K562 (cell line): ENCODE data around the gene PLAAT5. TPM values are rescaled to one million over a fixed set of nuclear protein-coding genes. Genes with fewer than 3 reads are reported as not detected.

Experiments
- ATAC-seq: fragments of 200-7000 bp; cut with Tn5 transposase; 3 replicates; pipeline ENCODE4 v1.9.1; 2020; ENCODE audit warnings: moderate library complexity
- BruUV-seq: library from RNA; stranded (reverse); fragments of 400-500 nt; replicated peaks from 2 replicates; lab custom pipeline; 2021; lab: Mats Ljungman, UMichigan
- CTCF ChIA-PET: fragments of 300-600 bp; formaldehyde crosslinking; extraction: SDS; loops from one replicate; lab custom pipeline; 2021; ENCODE audit warnings: low intra/inter-chr PET ratio; lab: Yijun Ruan, JAX
- POLR2A ChIA-PET: fragments of 300-600, 350-650 bp; sonication (Branson Sonifier 250); formaldehyde crosslinking; extraction: SDS; loops from one replicate; lab custom pipeline; 2021; ENCODE audit warnings: antibody characterized with exemption, inconsistent platforms; lab: Yijun Ruan, JAX
- DNase-seq, 4 experiments: peaks; one replicate each; pipeline versions ENCODE4 v3.0.0 to v3.0.0-alpha.2; 2011 to 2018; ENCODE audit warnings: low spot score in 3 of 4, mixed read lengths in 3 of 4; ENCODE audit errors: extremely low read depth in 1 of 4
- FAIRE-seq: peaks from 2 replicates; lab custom pipeline; 2011; peaks lifted over from hg19 to GRCh38; lab: Jason Lieb, UNC
- H2AFZ ChIP-seq: 2 replicates; pipeline ENCODE4 v1.6.0; 2011; ENCODE audit warnings: low read depth, low read length, control low read depth, inconsistent platforms
- H3K27ac ChIP-seq: fragments of 200-600 bp; 3 replicates; pipeline ENCODE4 v1.8.0; 2011; ENCODE audit warnings: low read depth, mild to moderate bottlenecking, control low read depth, inconsistent platforms, low read length, moderate library complexity, mixed read lengths; ENCODE audit errors: extremely low read depth
- H3K27me3 ChIP-seq, 2 experiments: fragments of 300-600 bp in 1 of 2; 2 replicates in 1 of 2; 3 replicates in 1 of 2; pipeline versions ENCODE4 v1.6.0 to v1.8.0; 2011; ENCODE audit warnings: inconsistent platforms in 2 of 2, low read length in 2 of 2, mild to moderate bottlenecking in 1 of 2, mixed read lengths in 1 of 2, moderate library complexity in 1 of 2; ENCODE audit not compliant: control insufficient read depth in 2 of 2, insufficient read depth in 2 of 2
- H3K36me3 ChIP-seq: fragments of 300-600 bp; 3 replicates; pipeline ENCODE4 v1.8.0; 2011; ENCODE audit warnings: mild to moderate bottlenecking, low read length, inconsistent platforms; ENCODE audit not compliant: control insufficient read depth, insufficient read depth
- H3K4me1 ChIP-seq, 2 experiments: fragments of 200-600 bp in 1 of 2; replicated peaks in 1 of 2; 2 replicates in 1 of 2; 3 replicates in 1 of 2; pipeline versions ENCODE4 v1.5.1 to v1.8.0; 2011; ENCODE audit warnings: inconsistent platforms in 2 of 2, low read length in 2 of 2, mild to moderate bottlenecking in 1 of 2, mixed read lengths in 1 of 2, moderate library complexity in 1 of 2; ENCODE audit not compliant: control insufficient read depth in 2 of 2, insufficient read depth in 2 of 2
- H3K4me2 ChIP-seq: 2 replicates; pipeline ENCODE4 v1.6.1; 2011; ENCODE audit warnings: low read length, control low read depth, inconsistent platforms, mixed read lengths; ENCODE audit not compliant: insufficient read depth
- H3K4me3 ChIP-seq: fragments of 200-600 bp; sonication (generic), shearing (Covaris generic); 2 replicates; pipeline ENCODE4 v1.5.1; 2016; ENCODE audit warnings: control low read depth, inconsistent platforms
- H3K79me2 ChIP-seq: fragments of 200-600 bp; 3 replicates; pipeline ENCODE4 v1.8.0; 2011; ENCODE audit warnings: low read length, inconsistent platforms; ENCODE audit not compliant: control insufficient read depth, insufficient read depth
- H3K9ac ChIP-seq, 2 experiments: 2 replicates each; pipeline versions ENCODE4 v1.6.0 to v1.6.1; 2011; ENCODE audit warnings: low read depth in 2 of 2, low read length in 2 of 2, control low read depth in 1 of 2, inconsistent platforms in 1 of 2, mild to moderate bottlenecking in 1 of 2, mixed read lengths in 1 of 2; ENCODE audit not compliant: insufficient read depth in 1 of 2
- H3K9me1 ChIP-seq: one replicate; pipeline ENCODE4 v1.6.0; 2011; ENCODE audit warnings: inconsistent platforms, mild to moderate bottlenecking, low read length, moderate library complexity; ENCODE audit not compliant: control insufficient read depth, insufficient read depth
- H3K9me3 ChIP-seq: replicated peaks from 2 replicates; pipeline ENCODE4 v1.5.1; 2011; ENCODE audit warnings: low read depth, low read length, inconsistent platforms; ENCODE audit not compliant: control insufficient read depth, insufficient read depth
- H4K20me1 ChIP-seq: replicated peaks from 2 replicates; pipeline ENCODE4 v1.6.1; 2011; ENCODE audit warnings: low read length, inconsistent platforms, mixed read lengths; ENCODE audit not compliant: control insufficient read depth, insufficient read depth
- CBFA2T3 ChIP-seq: fragments of 450-650 bp; IDR thresholded peaks from 2 replicates; pipeline ENCODE4 v1.6.1; 2017
- CBX5 ChIP-seq: IDR thresholded peaks from 2 replicates; pipeline ENCODE4 v1.6.1; 2014; ENCODE audit warnings: low read depth, borderline replicate concordance
- MECOM ChIP-seq: fragments of 250-450 bp; sonication (Bioruptor Pico); IDR thresholded peaks from 2 replicates; pipeline ENCODE4 v1.8.0; 2022; ENCODE audit warnings: inconsistent platforms
- NONO ChIP-seq, 2 experiments: fragments of 200-400 bp in 1 of 2; fragments of 450-650 bp in 1 of 2; formaldehyde crosslinking in 1 of 2; IDR thresholded peaks; 2 replicates each; pipeline ENCODE4 v1.6.1; 2017; ENCODE audit warnings: low read depth in 2 of 2, mild to moderate bottlenecking in 2 of 2, moderate library complexity in 2 of 2, low read length in 1 of 2
- REST ChIP-seq, 2 experiments: fragments of 450-650 bp; formaldehyde crosslinking in 1 of 2; IDR thresholded peaks; 2 replicates each; pipeline versions ENCODE4 v1.4.0 to v1.6.1; 2014 to 2020; ENCODE audit warnings: mild to moderate bottlenecking in 2 of 2, borderline replicate concordance in 1 of 2, low read depth in 1 of 2
- SFPQ ChIP-seq: fragments of 200-400 bp; formaldehyde crosslinking; IDR thresholded peaks from 2 replicates; pipeline ENCODE4 v1.6.1; 2017; ENCODE audit warnings: mild to moderate bottlenecking, low read depth, low read length, moderate library complexity
- TAF9B ChIP-seq: fragments of 450-650 bp; IDR thresholded peaks from 2 replicates; pipeline ENCODE4 v1.6.1; 2018; ENCODE audit warnings: mild to moderate bottlenecking; ENCODE audit not compliant: partially characterized antibody
- XRCC4 ChIP-seq: IDR thresholded peaks from one replicate; pipeline ENCODE4 v1.6.1; 2011; ENCODE audit not compliant: insufficient read depth, insufficient read length; ENCODE audit errors: extremely low read depth
- ZNF561 ChIP-seq: fragments of 450-650 bp; formaldehyde crosslinking; conservative IDR thresholded peaks from 2 replicates; pipeline ENCODE4 v1.4.0; 2020; ENCODE audit warnings: mild to moderate bottlenecking, moderate library complexity
- ZNF57 ChIP-seq: fragments of 450-650 bp; formaldehyde crosslinking; IDR thresholded peaks from 2 replicates; pipeline ENCODE4 v1.4.0; 2020; ENCODE audit warnings: mild to moderate bottlenecking, moderate library complexity
- WGBS: fragments of 100-300 bp; shearing (Covaris generic); methylation state at CpG from one replicate; pipeline ENCODE4 v1.1.6; 2016; ENCODE audit warnings: low coverage, mixed read lengths; ENCODE audit not compliant: insufficient coverage; ENCODE audit errors: missing lambda C conversion rate; 5-methylcytosine and 5-hydroxymethylcytosine counted together
- in situ Hi-C: fragments of 300-500 bp; cut with MboI; formaldehyde crosslinking; loops from 4 replicates; pipeline ENCODE4 v1.15.0; 2018; ENCODE audit warnings: inconsistent platforms, mixed read lengths
- intact Hi-C: fragments of 100-400 bp; cut with micrococcal nuclease; formaldehyde crosslinking; loops from 2 replicates; pipeline ENCODE4 v1.14.2; 2022
- polyA plus RNA-seq, 8 experiments: library from polyadenylated mRNA; depleted of rRNA in 4 of 8; stranded (reverse) in 5 of 8; unstranded in 3 of 8; fragments of >200 nt; fragmentation: Nextera tagmentation in 2 of 8; fragmentation: Illumina TruSeq in 1 of 8; extraction: Ambion mirVana in 2 of 8; extraction: Trizol in 1 of 8; gene quantifications; 2 replicates each; pipeline versions ENCODE4 v1.2.1 to v1.2.3, GENCODE V29; 2011 to 2014; ENCODE audit warnings: inconsistent platforms in 1 of 8, missing spikeins in 1 of 8
- total RNA-seq, 7 experiments: library from RNA; depleted of rRNA in 6 of 7; stranded (reverse); fragments of >200 nt in 6 of 7; fragmentation: Illumina TruSeq in 2 of 7; extraction: Trizol in 2 of 7; gene quantifications; 2 replicates each; pipeline versions ENCODE4 v1.2.1 to v1.2.3, GENCODE V29; 2011 to 2021; ENCODE audit warnings: low replicate concordance in 1 of 7

The PLAAT5 gene
- total and polyA plus RNA-seq, 9 of the 15 experiments (the other 6 are each of a cell fraction or from before 2014, with no cell fraction given) = not detected

GRCh38 chr11:63499874-63500273, 8.9 kb upstream of the PLAAT5 start:
- no peak for ATAC-seq
- H3K4me1 ChIP-seq = peaks cover 13 to 30% of the 10 kb centered on the region in 2 experiments; a peak in 4 of 5 replicates
- BruUV-seq = no TSS peak
- H3K9me3 ChIP-seq = peaks cover 4% of the 10 kb centered on the region; the same call in 1 of the 2 replicates
- no peak overlapping the region for H3K9ac ChIP-seq
- WGBS = 27% methylated on average over 4 of the region's 4 CpGs
- FAIRE-seq = no peak
- no peaks in the 10 kb centered on the region for H3K27me3 ChIP-seq
- no peaks in the 10 kb centered on the region for H3K79me2 ChIP-seq
- no peaks in the 10 kb centered on the region for H4K20me1 ChIP-seq
- ChIA-PET CTCF (interaction anchor here (0.6 kb wide), 1 partner anchor 184 kb away, joined by 6 read pairs; no protein-coding TSS in a partner anchor), POLR2A (no interaction called here)
- H3K36me3 ChIP-seq = no peaks in the 10 kb centered on the region
- no peak for DNase-seq
- H3K27ac ChIP-seq = no peak overlapping the region
- intact Hi-C loops (no loop called here), in situ Hi-C loops (no loop called here)
- H3K4me3 ChIP-seq = no peak overlapping the region
- no peak overlapping the region for H2AFZ ChIP-seq
- H3K4me2 ChIP-seq = no peak overlapping the region
- H3K9me1 ChIP-seq = no peaks in the 10 kb centered on the region
- TF ChIP-seq REST (IDR thresholded peaks at IDR 0.05; ENCODE audit: borderline replicate concordance) (no peak), REST (CRISPR knock-in tag; IDR thresholded peaks at IDR 0.05; ENCODE audit: low read depth) (no peak), CBX5 (peak; percentile 73; the same call in 1 of the 2 replicates), NONO (IDR thresholded peaks at IDR 0.05; ENCODE audit: low read depth in 2 of 2, low read length in 1 of 2) (no peak), ZNF561 (CRISPR knock-in tag) (peak; percentile 38; the same call in 1 of the 2 replicates), SFPQ (no peak), MECOM (CRISPR knock-in tag) (no peak), XRCC4 (no peak), TAF9B (no peak), ZNF57 (CRISPR knock-in tag) (no peak), CBFA2T3 (no peak)
